ENCODE results near the gene DPEP2. TPM values are rescaled to one million over a fixed set of nuclear protein-coding genes. Genes with fewer than 3 reads are reported as not detected.
A peak's percentile ranks its signal among the peaks of the same experiment; 100 is the strongest.
"Not testable (repeated sequence)": the region's sequence is repeated elsewhere in the genome, so short reads cannot be mapped to it uniquely, and the experiment has no call there.

DPEP2 gene
- total RNA-seq: not detected in 2 replicates

DNA sequence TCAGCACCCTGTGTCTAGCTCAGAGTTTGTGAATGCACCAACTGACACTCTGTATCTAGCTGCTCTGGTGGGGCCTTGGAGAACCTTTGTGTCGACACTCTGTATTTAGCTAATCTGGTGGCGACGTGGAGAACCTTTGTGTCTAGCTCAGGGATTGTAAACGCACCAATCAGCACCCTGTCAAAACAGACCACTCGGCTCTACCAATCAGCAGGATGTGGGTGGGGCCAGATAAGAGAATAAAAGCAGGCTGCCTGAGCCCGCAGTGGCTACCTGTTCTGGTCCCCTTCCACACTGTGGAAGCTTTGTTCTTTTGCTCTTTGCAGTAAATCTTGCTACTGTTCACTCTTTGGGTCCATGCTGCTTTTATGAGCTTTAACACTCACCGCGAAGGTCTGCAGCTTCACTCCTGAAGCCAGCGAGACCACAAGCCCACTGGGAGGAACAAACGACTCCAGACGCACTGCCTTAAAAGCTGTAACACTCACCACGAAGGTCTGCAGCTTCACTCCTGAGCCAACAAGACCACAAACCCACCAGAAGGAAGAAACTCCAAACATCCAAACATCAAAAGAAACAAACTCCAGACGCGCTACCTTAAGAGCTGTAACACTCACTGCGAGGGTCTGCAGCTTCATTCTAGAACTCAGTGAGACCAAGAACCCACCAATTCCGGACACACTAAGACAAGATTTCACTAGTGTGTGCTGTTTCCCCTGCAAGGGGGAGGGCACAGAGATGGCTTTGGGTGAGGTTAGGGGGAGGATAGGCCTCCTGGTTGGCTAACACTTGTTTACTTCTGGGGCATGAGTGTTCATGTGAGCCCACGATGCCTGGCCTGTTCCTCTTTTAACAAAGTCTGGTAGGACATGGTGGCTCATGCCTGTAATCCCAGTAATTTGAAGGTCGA, at the start of gene DPEP2:
Gene DPEP2 (minus strand): TSS at position 706 of the 910 bp plus-strand sequence. CDS start 6,272 bp downstream, outside the sequence.
- not testable (repeated sequence) for H3K36me3 ChIP-seq (ENCODE audit: control insufficient read depth, insufficient read depth, low read length); DNase-seq (ENCODE audit: low read depth); H3K4me3 ChIP-seq (ENCODE audit: low read depth, low read length); H3K27me3 ChIP-seq (ENCODE audit: control insufficient read depth, insufficient read depth, low read length)

GRCh38 chr16:68047987-68048386, 48.7 kb upstream of the DPEP2 start:
- H3K4me3 ChIP-seq (ENCODE audit: low read depth, low read length): no peak overlapping the region
- TF ChIP-seq, protein P1, sequence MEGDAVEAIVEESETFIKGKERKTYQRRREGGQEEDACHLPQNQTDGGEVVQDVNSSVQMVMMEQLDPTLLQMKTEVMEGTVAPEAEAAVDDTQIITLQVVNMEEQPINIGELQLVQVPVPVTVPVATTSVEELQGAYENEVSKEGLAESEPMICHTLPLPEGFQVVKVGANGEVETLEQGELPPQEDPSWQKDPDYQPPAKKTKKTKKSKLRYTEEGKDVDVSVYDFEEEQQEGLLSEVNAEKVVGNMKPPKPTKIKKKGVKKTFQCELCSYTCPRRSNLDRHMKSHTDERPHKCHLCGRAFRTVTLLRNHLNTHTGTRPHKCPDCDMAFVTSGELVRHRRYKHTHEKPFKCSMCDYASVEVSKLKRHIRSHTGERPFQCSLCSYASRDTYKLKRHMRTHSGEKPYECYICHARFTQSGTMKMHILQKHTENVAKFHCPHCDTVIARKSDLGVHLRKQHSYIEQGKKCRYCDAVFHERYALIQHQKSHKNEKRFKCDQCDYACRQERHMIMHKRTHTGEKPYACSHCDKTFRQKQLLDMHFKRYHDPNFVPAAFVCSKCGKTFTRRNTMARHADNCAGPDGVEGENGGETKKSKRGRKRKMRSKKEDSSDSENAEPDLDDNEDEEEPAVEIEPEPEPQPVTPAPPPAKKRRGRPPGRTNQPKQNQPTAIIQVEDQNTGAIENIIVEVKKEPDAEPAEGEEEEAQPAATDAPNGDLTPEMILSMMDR (IDR thresholded peaks at IDR 0.05; ENCODE audit: insufficient read depth, low read length, poor library complexity, severe bottlenecking): no peak
- no peaks in the 10 kb centered on the region for H3K36me3 ChIP-seq (ENCODE audit: control insufficient read depth, insufficient read depth, low read length)
- DNase-seq (ENCODE audit: low read depth): no peak
- no peaks in the 10 kb centered on the region for H3K27me3 ChIP-seq (ENCODE audit: control insufficient read depth, insufficient read depth, low read length)

DNA sequence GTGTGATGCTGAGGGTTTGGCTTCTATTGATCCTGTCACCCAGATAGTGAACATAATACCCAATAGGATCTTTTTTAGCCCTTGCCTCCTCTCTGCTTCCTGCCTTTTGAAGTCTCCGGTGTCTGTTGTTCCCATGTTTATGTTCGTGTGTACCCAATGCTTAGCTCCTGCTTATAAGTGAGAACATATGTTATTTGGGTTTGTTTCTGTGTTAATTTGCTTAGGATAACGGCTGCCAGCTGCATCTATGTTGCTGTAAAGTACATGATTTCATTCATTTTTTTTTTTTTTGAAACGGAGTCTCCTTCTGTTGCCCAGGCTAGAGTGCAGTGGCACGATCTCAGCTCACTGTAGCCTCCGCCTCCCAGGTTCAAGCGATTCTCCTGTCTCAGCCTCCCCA, 46.8 kb upstream of the DPEP2 start:
- Histone ChIP-seq H3K4me3 (ENCODE audit: low read depth, low read length) (no peak overlapping the region), H3K27me3 (ENCODE audit: control insufficient read depth, insufficient read depth, low read length) (no peaks in the 10 kb centered on the region), H3K36me3 (ENCODE audit: control insufficient read depth, insufficient read depth, low read length) (no peaks in the 10 kb centered on the region)
- DNase-seq (ENCODE audit: low read depth): no peak
- TF ChIP-seq, protein P1 (IDR thresholded peaks at IDR 0.05; ENCODE audit: insufficient read depth, low read length, poor library complexity, severe bottlenecking): no peak

DNA sequence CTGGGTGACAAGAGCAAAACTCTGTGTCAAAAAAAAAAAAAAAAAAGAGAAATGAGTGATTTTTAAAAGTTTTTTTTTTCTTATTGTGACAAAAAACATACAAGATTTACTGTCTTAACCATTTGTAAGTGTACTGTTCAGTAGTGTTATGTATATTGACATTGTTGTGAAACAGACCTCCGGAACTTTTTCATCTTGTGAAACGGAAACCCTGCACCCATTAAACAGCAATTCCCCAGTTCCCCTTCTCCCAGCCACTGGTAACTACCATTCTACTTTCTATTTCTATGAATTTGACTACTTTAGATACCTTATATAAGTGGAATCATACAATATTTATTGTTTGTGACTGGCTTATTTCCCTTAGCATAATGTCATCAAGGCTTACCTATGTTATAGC, 42.5 kb upstream of the DPEP2 start:
- Histone ChIP-seq H3K4me3 (ENCODE audit: low read depth, low read length) (no peak overlapping the region), H3K36me3 (ENCODE audit: control insufficient read depth, insufficient read depth, low read length) (no peaks in the 10 kb centered on the region), H3K27me3 (ENCODE audit: control insufficient read depth, insufficient read depth, low read length) (no peaks in the 10 kb centered on the region)
- DNase-seq (ENCODE audit: low read depth): no peak
- TF ChIP-seq, protein P1 (IDR thresholded peaks at IDR 0.05; ENCODE audit: insufficient read depth, low read length, poor library complexity, severe bottlenecking): no peak

DNA sequence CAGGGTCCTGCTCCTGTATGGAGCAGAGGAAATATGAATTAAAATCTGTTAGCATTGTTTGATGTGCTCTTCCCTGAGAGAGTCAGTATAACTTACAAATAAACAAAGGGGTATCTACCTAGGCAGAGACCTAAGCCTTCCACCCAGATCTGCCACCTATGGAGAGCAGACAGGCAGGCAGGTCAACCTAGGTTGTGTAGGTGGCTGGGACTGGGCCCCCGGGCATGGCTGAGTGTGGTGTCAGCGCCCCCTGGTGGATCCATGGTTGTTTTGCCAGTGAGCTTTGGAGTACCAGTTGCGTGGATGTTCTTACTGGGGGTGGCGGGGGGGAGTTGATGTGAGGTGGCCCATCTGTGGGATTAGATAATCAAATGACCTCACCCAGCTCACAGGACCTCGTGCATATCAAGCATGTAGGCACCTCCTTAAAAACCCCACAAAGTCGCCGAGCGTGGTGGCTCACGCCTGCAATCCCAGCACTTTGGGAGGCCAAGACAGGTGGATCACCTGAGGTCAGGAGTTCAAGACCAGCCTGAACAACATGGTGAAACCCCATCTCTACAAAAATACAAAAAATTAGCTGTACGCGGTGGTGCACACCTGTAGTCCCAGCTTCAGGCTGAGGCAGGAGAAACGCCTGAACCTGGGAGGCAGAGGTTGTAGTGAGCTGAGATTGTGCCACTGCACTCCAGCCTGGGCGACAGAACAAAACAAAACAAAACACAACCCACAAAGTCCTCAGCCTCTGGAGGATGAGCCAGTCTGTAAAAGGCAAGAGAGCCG, 41.4 kb upstream of the DPEP2 start:
- no peaks in the 10 kb centered on the region for H3K27me3 ChIP-seq (ENCODE audit: control insufficient read depth, insufficient read depth, low read length)
- H3K4me3 ChIP-seq (ENCODE audit: low read depth, low read length): no peak overlapping the region
- TF ChIP-seq, protein P1 (IDR thresholded peaks at IDR 0.05; ENCODE audit: insufficient read depth, low read length, poor library complexity, severe bottlenecking): peak; percentile 95
- no peak for DNase-seq (ENCODE audit: low read depth)
- H3K36me3 ChIP-seq (ENCODE audit: control insufficient read depth, insufficient read depth, low read length): no peaks in the 10 kb centered on the region

Data from kidney epithelial cell (primary cell).